WTC11 (cell line): ENCODE results near the gene NRG3.

Experiments
- CREM ChIP-seq: sonication (generic); formaldehyde crosslinking; IDR thresholded peaks from 2 replicates; pipeline ENCODE4 v1.8.1; 2022; ENCODE audit warnings: mild to moderate bottlenecking, missing genetic modification reagents, moderate library complexity
- ELF4 ChIP-seq: sonication (generic); formaldehyde crosslinking; IDR thresholded peaks from 2 replicates; pipeline ENCODE4 v1.8.1; 2022; ENCODE audit warnings: low read depth, mild to moderate bottlenecking, moderate library complexity, missing genetic modification reagents
- FOXP1 ChIP-seq: sonication (generic); formaldehyde crosslinking; IDR thresholded peaks from 2 replicates; pipeline ENCODE4 v1.8.0; 2022; ENCODE audit warnings: missing genetic modification reagents, mild to moderate bottlenecking, moderate library complexity, borderline replicate concordance
- GRHL2 ChIP-seq: fragments of 250-450 bp; sonication (Bioruptor Pico); IDR thresholded peaks from 2 replicates; pipeline ENCODE4 v1.8.0; 2022; ENCODE audit warnings: mild to moderate bottlenecking, moderate library complexity; ENCODE audit not compliant: insufficient replicate concordance, severe bottlenecking
- PRRX2 ChIP-seq: fragments of 250-450 bp; sonication (Bioruptor Pico); IDR thresholded peaks from 2 replicates; pipeline ENCODE4 v1.8.0; 2021; ENCODE audit warnings: mild to moderate bottlenecking
- ZNF232 ChIP-seq: sonication (generic); formaldehyde crosslinking; IDR thresholded peaks from 2 replicates; pipeline ENCODE4 v1.8.0; 2022; ENCODE audit warnings: mild to moderate bottlenecking, missing genetic modification reagents
- TF ChIP-seq, protein P1 (sequence below): fragments of 200-600 bp; IDR thresholded peaks from 2 replicates; pipeline ENCODE4 v1.8.0; 2022; ENCODE audit warnings: antibody characterized with exemption
- TF ChIP-seq, protein P2 (sequence below): sonication (generic); formaldehyde crosslinking; IDR thresholded peaks from 2 replicates; pipeline ENCODE4 v1.8.0; 2023; ENCODE audit warnings: mild to moderate bottlenecking, missing genetic modification reagents
- TF ChIP-seq, protein P3 (sequence below): sonication (generic); formaldehyde crosslinking; IDR thresholded peaks from 2 replicates; pipeline ENCODE4 v1.8.0; 2022; ENCODE audit warnings: mild to moderate bottlenecking, missing genetic modification reagents
- TF ChIP-seq, protein P4 (sequence below): sonication (generic); formaldehyde crosslinking; IDR thresholded peaks from 2 replicates; pipeline ENCODE4 v1.8.0; 2023; ENCODE audit warnings: missing genetic modification reagents, mild to moderate bottlenecking, borderline replicate concordance

DNA sequence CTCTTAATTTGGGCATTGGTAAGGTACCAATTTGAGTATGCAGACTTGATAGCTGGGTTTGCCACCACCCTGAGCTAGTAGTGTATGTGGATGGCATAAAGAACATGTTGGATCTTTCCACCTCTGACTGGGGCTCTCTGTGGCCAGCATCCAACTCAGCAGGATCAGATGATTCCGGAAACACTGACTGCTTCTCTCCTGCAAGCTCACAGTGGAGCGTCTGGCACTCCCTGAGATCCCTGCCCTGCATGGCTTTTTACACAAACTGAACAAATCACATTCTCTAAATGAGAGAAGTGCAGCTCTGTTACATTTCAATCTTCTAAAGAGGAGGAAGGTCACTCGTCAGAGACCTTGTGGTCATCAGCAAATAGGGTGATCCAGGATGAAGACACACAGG, 1057.5 kb downstream of the NRG3 start:
- TF ChIP-seq CREM, result no peak
- TF ChIP-seq, protein P1, sequence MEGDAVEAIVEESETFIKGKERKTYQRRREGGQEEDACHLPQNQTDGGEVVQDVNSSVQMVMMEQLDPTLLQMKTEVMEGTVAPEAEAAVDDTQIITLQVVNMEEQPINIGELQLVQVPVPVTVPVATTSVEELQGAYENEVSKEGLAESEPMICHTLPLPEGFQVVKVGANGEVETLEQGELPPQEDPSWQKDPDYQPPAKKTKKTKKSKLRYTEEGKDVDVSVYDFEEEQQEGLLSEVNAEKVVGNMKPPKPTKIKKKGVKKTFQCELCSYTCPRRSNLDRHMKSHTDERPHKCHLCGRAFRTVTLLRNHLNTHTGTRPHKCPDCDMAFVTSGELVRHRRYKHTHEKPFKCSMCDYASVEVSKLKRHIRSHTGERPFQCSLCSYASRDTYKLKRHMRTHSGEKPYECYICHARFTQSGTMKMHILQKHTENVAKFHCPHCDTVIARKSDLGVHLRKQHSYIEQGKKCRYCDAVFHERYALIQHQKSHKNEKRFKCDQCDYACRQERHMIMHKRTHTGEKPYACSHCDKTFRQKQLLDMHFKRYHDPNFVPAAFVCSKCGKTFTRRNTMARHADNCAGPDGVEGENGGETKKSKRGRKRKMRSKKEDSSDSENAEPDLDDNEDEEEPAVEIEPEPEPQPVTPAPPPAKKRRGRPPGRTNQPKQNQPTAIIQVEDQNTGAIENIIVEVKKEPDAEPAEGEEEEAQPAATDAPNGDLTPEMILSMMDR, result no peak
- no peak for TF ChIP-seq ZNF232 (CRISPR knock-in tag)
- TF ChIP-seq, protein P2, sequence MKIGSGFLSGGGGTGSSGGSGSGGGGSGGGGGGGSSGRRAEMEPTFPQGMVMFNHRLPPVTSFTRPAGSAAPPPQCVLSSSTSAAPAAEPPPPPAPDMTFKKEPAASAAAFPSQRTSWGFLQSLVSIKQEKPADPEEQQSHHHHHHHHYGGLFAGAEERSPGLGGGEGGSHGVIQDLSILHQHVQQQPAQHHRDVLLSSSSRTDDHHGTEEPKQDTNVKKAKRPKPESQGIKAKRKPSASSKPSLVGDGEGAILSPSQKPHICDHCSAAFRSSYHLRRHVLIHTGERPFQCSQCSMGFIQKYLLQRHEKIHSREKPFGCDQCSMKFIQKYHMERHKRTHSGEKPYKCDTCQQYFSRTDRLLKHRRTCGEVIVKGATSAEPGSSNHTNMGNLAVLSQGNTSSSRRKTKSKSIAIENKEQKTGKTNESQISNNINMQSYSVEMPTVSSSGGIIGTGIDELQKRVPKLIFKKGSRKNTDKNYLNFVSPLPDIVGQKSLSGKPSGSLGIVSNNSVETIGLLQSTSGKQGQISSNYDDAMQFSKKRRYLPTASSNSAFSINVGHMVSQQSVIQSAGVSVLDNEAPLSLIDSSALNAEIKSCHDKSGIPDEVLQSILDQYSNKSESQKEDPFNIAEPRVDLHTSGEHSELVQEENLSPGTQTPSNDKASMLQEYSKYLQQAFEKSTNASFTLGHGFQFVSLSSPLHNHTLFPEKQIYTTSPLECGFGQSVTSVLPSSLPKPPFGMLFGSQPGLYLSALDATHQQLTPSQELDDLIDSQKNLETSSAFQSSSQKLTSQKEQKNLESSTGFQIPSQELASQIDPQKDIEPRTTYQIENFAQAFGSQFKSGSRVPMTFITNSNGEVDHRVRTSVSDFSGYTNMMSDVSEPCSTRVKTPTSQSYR, result no peak
- no peak for TF ChIP-seq PRRX2 (CRISPR knock-in tag)
- TF ChIP-seq, protein P3, sequence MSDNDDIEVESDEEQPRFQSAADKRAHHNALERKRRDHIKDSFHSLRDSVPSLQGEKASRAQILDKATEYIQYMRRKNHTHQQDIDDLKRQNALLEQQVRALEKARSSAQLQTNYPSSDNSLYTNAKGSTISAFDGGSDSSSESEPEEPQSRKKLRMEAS (CRISPR knock-in tag), result no peak
- TF ChIP-seq GRHL2 (CRISPR knock-in tag), result no peak
- TF ChIP-seq, protein P4, sequence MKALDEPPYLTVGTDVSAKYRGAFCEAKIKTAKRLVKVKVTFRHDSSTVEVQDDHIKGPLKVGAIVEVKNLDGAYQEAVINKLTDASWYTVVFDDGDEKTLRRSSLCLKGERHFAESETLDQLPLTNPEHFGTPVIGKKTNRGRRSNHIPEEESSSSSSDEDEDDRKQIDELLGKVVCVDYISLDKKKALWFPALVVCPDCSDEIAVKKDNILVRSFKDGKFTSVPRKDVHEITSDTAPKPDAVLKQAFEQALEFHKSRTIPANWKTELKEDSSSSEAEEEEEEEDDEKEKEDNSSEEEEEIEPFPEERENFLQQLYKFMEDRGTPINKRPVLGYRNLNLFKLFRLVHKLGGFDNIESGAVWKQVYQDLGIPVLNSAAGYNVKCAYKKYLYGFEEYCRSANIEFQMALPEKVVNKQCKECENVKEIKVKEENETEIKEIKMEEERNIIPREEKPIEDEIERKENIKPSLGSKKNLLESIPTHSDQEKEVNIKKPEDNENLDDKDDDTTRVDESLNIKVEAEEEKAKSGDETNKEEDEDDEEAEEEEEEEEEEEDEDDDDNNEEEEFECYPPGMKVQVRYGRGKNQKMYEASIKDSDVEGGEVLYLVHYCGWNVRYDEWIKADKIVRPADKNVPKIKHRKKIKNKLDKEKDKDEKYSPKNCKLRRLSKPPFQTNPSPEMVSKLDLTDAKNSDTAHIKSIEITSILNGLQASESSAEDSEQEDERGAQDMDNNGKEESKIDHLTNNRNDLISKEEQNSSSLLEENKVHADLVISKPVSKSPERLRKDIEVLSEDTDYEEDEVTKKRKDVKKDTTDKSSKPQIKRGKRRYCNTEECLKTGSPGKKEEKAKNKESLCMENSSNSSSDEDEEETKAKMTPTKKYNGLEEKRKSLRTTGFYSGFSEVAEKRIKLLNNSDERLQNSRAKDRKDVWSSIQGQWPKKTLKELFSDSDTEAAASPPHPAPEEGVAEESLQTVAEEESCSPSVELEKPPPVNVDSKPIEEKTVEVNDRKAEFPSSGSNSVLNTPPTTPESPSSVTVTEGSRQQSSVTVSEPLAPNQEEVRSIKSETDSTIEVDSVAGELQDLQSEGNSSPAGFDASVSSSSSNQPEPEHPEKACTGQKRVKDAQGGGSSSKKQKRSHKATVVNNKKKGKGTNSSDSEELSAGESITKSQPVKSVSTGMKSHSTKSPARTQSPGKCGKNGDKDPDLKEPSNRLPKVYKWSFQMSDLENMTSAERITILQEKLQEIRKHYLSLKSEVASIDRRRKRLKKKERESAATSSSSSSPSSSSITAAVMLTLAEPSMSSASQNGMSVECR, result no peak
- TF ChIP-seq ELF4 (CRISPR knock-in tag), result no peak
- no peak for TF ChIP-seq FOXP1 (CRISPR knock-in tag)
